ENCODE measurements around the gene CLMP.

- TF ChIP-seq CTCF (IDR thresholded peaks at IDR 0.05; ENCODE audit: insufficient read depth, low read length) = no peak
- no peak for TF ChIP-seq POLR2AphosphoS5 (IDR thresholded peaks at IDR 0.05; ENCODE audit: low read depth)
- TF ChIP-seq SPI1 (IDR thresholded peaks at IDR 0.05; ENCODE audit: borderline replicate concordance, low read depth) = no peak
These were observed 16.9 kb upstream of the CLMP start for GRCh38 chr11:123211981-123212380.
